Smooth muscle cell (in vitro differentiated cells): ENCODE results near the gene SCART1. TPM values are rescaled to one million over a fixed set of nuclear protein-coding genes. Genes with fewer than 3 reads are reported as not detected.
"Not testable (repeated sequence)": the region's sequence is repeated elsewhere in the genome, so short reads cannot be mapped to it uniquely, and the experiment has no call there.

Experiments
- DNase-seq: peaks from one replicate; lab custom pipeline; 2025; ENCODE audit not compliant: unreplicated experiment; lab: John Stamatoyannopoulos, UW
- H2AFZ ChIP-seq: fragments of 200-600 bp; sonication (generic); 2 replicates; pipeline ENCODE4 v1.6.0; 2016; ENCODE audit warnings: antibody characterized with exemption, low read depth, mild to moderate bottlenecking
- H3F3A ChIP-seq: fragments of 200-600 bp; sonication (generic); 2 replicates; pipeline ENCODE4 v1.6.0; 2017; ENCODE audit warnings: antibody characterized with exemption, low read depth
- H3K27ac ChIP-seq: fragments of 200-600 bp; sonication (generic); 2 replicates; pipeline ENCODE4 v1.5.1; 2016; ENCODE audit warnings: low read depth, mild to moderate bottlenecking
- H3K27me3 ChIP-seq: fragments of 200-600 bp; sonication (generic); 2 replicates; pipeline ENCODE4 v1.6.1; 2016; ENCODE audit warnings: low read depth, mild to moderate bottlenecking
- H3K36me3 ChIP-seq: fragments of 200-600 bp; sonication (generic); 2 replicates; pipeline ENCODE4 v1.5.1; 2016; ENCODE audit warnings: low read depth
- H3K4me1 ChIP-seq: fragments of 200-600 bp; sonication (generic); 2 replicates; pipeline ENCODE4 v1.5.1; 2016; ENCODE audit warnings: low read depth
- H3K4me2 ChIP-seq: fragments of 200-600 bp; sonication (generic); 2 replicates; pipeline ENCODE4 v1.6.0; 2016; ENCODE audit warnings: mild to moderate bottlenecking
- H3K4me3 ChIP-seq: fragments of 200-600 bp; sonication (generic); 2 replicates; pipeline ENCODE4 v1.5.1; 2016; ENCODE audit warnings: mild to moderate bottlenecking
- H3K79me2 ChIP-seq: fragments of 200-600 bp; sonication (generic); 2 replicates; pipeline ENCODE4 v1.6.0; 2016; ENCODE audit warnings: low read depth, mild to moderate bottlenecking
- H3K9ac ChIP-seq: fragments of 200-600 bp; sonication (generic); 2 replicates; pipeline ENCODE4 v1.6.0; 2016; ENCODE audit warnings: low read depth
- H3K9me3 ChIP-seq: fragments of 200-600 bp; sonication (generic); replicated peaks from 2 replicates; pipeline ENCODE4 v1.5.1; 2016; ENCODE audit warnings: low read depth
- H4K20me1 ChIP-seq: fragments of 200-600 bp; sonication (generic); 2 replicates; pipeline ENCODE4 v1.6.0; 2016; ENCODE audit warnings: low read depth
- WGBS: methylation state at CpG from one replicate; pipeline ENCODE4 v1.1.7; 2016; ENCODE audit warnings: low lambda C conversion rate; 5-methylcytosine and 5-hydroxymethylcytosine counted together
- polyA plus RNA-seq: library from polyadenylated mRNA; unstranded; fragments of >200 nt; fragmentation: Nextera tagmentation; extraction: Ambion mirVana; gene quantifications from 2 replicates; pipeline ENCODE4 v1.2.1, GENCODE V29; 2016
- total RNA-seq: library from RNA; depleted of rRNA; stranded (reverse); fragments of >200 nt; gene quantifications from 2 replicates; pipeline ENCODE4 v1.2.3, GENCODE V29; 2014
- TF ChIP-seq, protein P1 (sequence below): fragments of 200-600 bp; sonication (generic); IDR thresholded peaks from 2 replicates; pipeline ENCODE4 v1.5.1; 2017; ENCODE audit warnings: borderline replicate concordance, mild to moderate bottlenecking, antibody characterized with exemption; ENCODE audit not compliant: insufficient read depth, poor library complexity, severe bottlenecking

SCART1 gene
- total and polyA plus RNA-seq, 2 experiments from 2014 or later: 0.45 to 2.2 TPM

DNA sequence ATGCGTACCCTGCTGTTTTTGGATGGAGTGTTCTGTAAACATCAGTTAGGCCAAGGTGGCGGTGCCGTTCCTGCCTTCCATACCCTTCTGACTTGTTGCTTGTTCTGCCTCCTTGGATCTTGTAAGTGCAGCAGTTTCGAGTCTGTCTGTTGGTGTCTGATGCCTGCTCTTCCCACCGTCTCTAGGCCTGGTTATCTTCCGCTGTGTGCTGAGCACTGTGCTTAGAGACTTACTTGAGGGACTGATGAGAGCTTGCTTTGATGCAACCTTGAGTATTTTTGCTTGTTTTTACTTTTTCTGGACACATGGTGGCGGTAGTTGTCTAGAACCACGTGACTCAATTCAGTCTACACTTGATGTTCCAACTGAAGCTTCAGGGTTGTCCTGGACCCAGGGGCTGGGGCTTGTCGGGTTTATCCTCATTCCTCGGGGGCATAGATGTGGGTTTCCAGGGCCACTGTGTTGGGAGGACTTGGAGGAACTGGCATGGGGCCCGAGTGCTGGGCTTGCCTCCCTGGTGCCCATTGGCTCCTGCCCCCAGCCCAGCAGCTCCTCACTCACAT lies 15.0 kb upstream of the SCART1 start:
- Histone ChIP-seq H3K9me3 (no peaks in the 10 kb centered on the region), H3K27ac (no peak overlapping the region), H3K9ac (no peak overlapping the region), H4K20me1 (no peaks in the 10 kb centered on the region), H2AFZ (no peak overlapping the region), H3K4me3 (no peak overlapping the region), H3K27me3 (no peaks in the 10 kb centered on the region), H3K79me2 (no peaks in the 10 kb centered on the region), H3F3A (no peaks in the 10 kb centered on the region), H3K36me3 (no peaks in the 10 kb centered on the region), H3K4me1 (no peaks in the 10 kb centered on the region), H3K4me2 (no peak overlapping the region)
- TF ChIP-seq, protein P1, sequence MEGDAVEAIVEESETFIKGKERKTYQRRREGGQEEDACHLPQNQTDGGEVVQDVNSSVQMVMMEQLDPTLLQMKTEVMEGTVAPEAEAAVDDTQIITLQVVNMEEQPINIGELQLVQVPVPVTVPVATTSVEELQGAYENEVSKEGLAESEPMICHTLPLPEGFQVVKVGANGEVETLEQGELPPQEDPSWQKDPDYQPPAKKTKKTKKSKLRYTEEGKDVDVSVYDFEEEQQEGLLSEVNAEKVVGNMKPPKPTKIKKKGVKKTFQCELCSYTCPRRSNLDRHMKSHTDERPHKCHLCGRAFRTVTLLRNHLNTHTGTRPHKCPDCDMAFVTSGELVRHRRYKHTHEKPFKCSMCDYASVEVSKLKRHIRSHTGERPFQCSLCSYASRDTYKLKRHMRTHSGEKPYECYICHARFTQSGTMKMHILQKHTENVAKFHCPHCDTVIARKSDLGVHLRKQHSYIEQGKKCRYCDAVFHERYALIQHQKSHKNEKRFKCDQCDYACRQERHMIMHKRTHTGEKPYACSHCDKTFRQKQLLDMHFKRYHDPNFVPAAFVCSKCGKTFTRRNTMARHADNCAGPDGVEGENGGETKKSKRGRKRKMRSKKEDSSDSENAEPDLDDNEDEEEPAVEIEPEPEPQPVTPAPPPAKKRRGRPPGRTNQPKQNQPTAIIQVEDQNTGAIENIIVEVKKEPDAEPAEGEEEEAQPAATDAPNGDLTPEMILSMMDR: no peak
- no peak for DNase-seq
- 65% methylated on average over 11 of the region's 11 CpGs for WGBS

GRCh38 chr10:133439517-133440461 lies 14.0 kb upstream of the SCART1 start:
- TF ChIP-seq, protein P1: no peak
- Histone ChIP-seq H3K4me1 (no peaks in the 10 kb centered on the region), H3K9ac (no peak overlapping the region), H3K4me2 (no peak overlapping the region), H3F3A (no peaks in the 10 kb centered on the region), H2AFZ (no peak overlapping the region), H4K20me1 (no peaks in the 10 kb centered on the region), H3K79me2 (no peaks in the 10 kb centered on the region), H3K36me3 (no peaks in the 10 kb centered on the region), H3K4me3 (no peak overlapping the region), H3K27ac (no peak overlapping the region), H3K9me3 (no peaks in the 10 kb centered on the region), H3K27me3 (no peaks in the 10 kb centered on the region)
- WGBS: 90% methylated on average over 25 of the region's 25 CpGs
- DNase-seq: no peak

GRCh38 chr10:133440633-133441285 lies 13.0 kb upstream of the SCART1 start:
- Histone ChIP-seq H3K27me3 (no peaks in the 10 kb centered on the region), H3K9ac (no peak overlapping the region), H3K36me3 (no peaks in the 10 kb centered on the region), H3K9me3 (no peaks in the 10 kb centered on the region), H3K4me1 (no peaks in the 10 kb centered on the region), H2AFZ (no peak overlapping the region), H3K79me2 (no peaks in the 10 kb centered on the region), H4K20me1 (no peaks in the 10 kb centered on the region), H3K4me2 (no peak overlapping the region), H3K27ac (no peak overlapping the region), H3F3A (no peaks in the 10 kb centered on the region), H3K4me3 (no peak overlapping the region)
- TF ChIP-seq, protein P1: no peak
- WGBS: 93% methylated on average over 16 of the region's 18 CpGs
- no peak for DNase-seq

- not testable (repeated sequence) for H3K79me2 ChIP-seq, H3K27ac ChIP-seq, H3K9me3 ChIP-seq, H3K4me1 ChIP-seq, H3K9ac ChIP-seq, H3K4me3 ChIP-seq, H2AFZ ChIP-seq, H3K36me3 ChIP-seq, H3K27me3 ChIP-seq, H4K20me1 ChIP-seq, H3K4me2 ChIP-seq, H3F3A ChIP-seq, DNase-seq
- WGBS: 91% methylated on average over 11 of the region's 21 CpGs
Observed at GRCh38 chr10:133441356-133441755, 12.4 kb upstream of the SCART1 start.
